K562 (cell line): ENCODE measurements around the gene NBEAL2. TPM values are rescaled to one million over a fixed set of nuclear protein-coding genes. Genes with fewer than 3 reads are reported as not detected.

Source experiments
- ATF7 ChIP-seq: fragments of 450-650 bp; IDR thresholded peaks from 2 replicates; pipeline ENCODE4 v1.7.1; 2014; ENCODE audit warnings: mild to moderate bottlenecking, moderate library complexity
- CAMTA2 ChIP-seq: fragments of 250-450 bp; sonication (Bioruptor Pico); conservative IDR thresholded peaks from 2 replicates; pipeline ENCODE4 v1.5.1; 2022
- CBFA2T2 ChIP-seq: fragments of 450-650 bp; conservative IDR thresholded peaks from 2 replicates; pipeline ENCODE4 v1.6.1; 2017; ENCODE audit warnings: mild to moderate bottlenecking
- CBX3 ChIP-seq, 2 experiments: IDR thresholded peaks; 1 replicate in 1 of 2; 2 replicates in 1 of 2; pipeline ENCODE4 v1.6.1; 2012; ENCODE audit warnings: inconsistent platforms in 2 of 2, low read length in 2 of 2, borderline replicate concordance in 1 of 2, control low read depth in 1 of 2
- CHCHD3 ChIP-seq: fragments of 250-450 bp; sonication (Bioruptor Pico); IDR thresholded peaks from 2 replicates; pipeline ENCODE4 v2.1.2; 2022; ENCODE audit warnings: mild to moderate bottlenecking
- DDX20 ChIP-seq: fragments of 450-650 bp; IDR thresholded peaks from 2 replicates; pipeline ENCODE4 v1.6.1; 2016; ENCODE audit warnings: missing genetic modification characterization, low read depth, mild to moderate bottlenecking, missing compliant biosample characterization, moderate library complexity
- EP300 ChIP-seq: IDR thresholded peaks from 2 replicates; pipeline ENCODE4 v1.6.1; 2012; ENCODE audit warnings: low read length, improper control_type of control experiment
- ESRRB ChIP-seq: fragments of 250-450 bp; sonication (Bioruptor Pico); IDR thresholded peaks from 2 replicates; pipeline ENCODE4 v1.5.0; 2020; ENCODE audit warnings: mild to moderate bottlenecking, moderate library complexity, borderline replicate concordance
- FOXK1 ChIP-seq: sonication (generic); formaldehyde crosslinking; IDR thresholded peaks from 2 replicates; pipeline ENCODE4 v1.8.0; 2022; ENCODE audit warnings: missing genetic modification reagents, mild to moderate bottlenecking, borderline replicate concordance
- HMBOX1 ChIP-seq: sonication (generic); IDR thresholded peaks from 2 replicates; pipeline ENCODE4 v1.6.1; 2016
- IFI16 ChIP-seq: fragments of 250-450 bp; sonication (Bioruptor Pico); IDR thresholded peaks from 2 replicates; pipeline ENCODE4 v2.1.2; 2022; ENCODE audit warnings: mild to moderate bottlenecking, inconsistent platforms
- IRF1 ChIP-seq: sonication (generic); formaldehyde crosslinking; IDR thresholded peaks from 2 replicates; pipeline ENCODE4 v1.8.0; 2022; ENCODE audit warnings: missing genetic modification reagents, mild to moderate bottlenecking, borderline replicate concordance
- MCM2 ChIP-seq: fragments of 450-650 bp; IDR thresholded peaks from 2 replicates; pipeline ENCODE4 v1.6.1; 2017; ENCODE audit warnings: low read depth, mild to moderate bottlenecking
- MEIS2 ChIP-seq: fragments of 450-650 bp; IDR thresholded peaks from 2 replicates; pipeline ENCODE4 v1.6.1; 2014; ENCODE audit warnings: mild to moderate bottlenecking; ENCODE audit not compliant: partially characterized antibody
- PHF20 ChIP-seq: fragments of 450-650 bp; IDR thresholded peaks from 2 replicates; pipeline ENCODE4 v1.6.1; 2018; ENCODE audit not compliant: partially characterized antibody
- RCOR1 ChIP-seq, 2 experiments: IDR thresholded peaks; 2 replicates each; pipeline ENCODE4 v1.6.1; 2012; ENCODE audit warnings: low read depth in 2 of 2, low read length in 2 of 2, borderline replicate concordance in 1 of 2, improper control_type of control experiment in 1 of 2
- SIN3B ChIP-seq: fragments of 450-650 bp; IDR thresholded peaks from 2 replicates; pipeline ENCODE4 v1.6.1; 2017; ENCODE audit warnings: low read depth, mild to moderate bottlenecking, moderate library complexity
- ZBTB17 ChIP-seq: fragments of 450-650 bp; formaldehyde crosslinking; IDR thresholded peaks from 2 replicates; pipeline ENCODE4 v1.4.0; 2020; ENCODE audit warnings: mild to moderate bottlenecking
- ZFP30 ChIP-seq: fragments of 250-450 bp; sonication (Bioruptor Pico); IDR thresholded peaks from 2 replicates; pipeline ENCODE4 v1.8.0; 2022; ENCODE audit warnings: moderate library complexity, mild to moderate bottlenecking, inconsistent platforms, borderline replicate concordance
- ZKSCAN3 ChIP-seq: fragments of 250-450 bp; sonication (Bioruptor Pico); IDR thresholded peaks from 2 replicates; pipeline ENCODE4 v1.4.0; 2020
- ZNF143 ChIP-seq: sonication (generic); formaldehyde crosslinking; IDR thresholded peaks from 2 replicates; pipeline ENCODE4 v1.9.0; 2022; ENCODE audit warnings: mild to moderate bottlenecking, missing genetic modification reagents
- ZNF184 ChIP-seq: sonication (generic); formaldehyde crosslinking; IDR thresholded peaks from 2 replicates; pipeline ENCODE4 v1.5.0; 2020; ENCODE audit warnings: missing genetic modification reagents
- ZNF212 ChIP-seq: fragments of 450-650 bp; formaldehyde crosslinking; IDR thresholded peaks from 2 replicates; pipeline ENCODE4 v1.4.0; 2020; ENCODE audit warnings: mild to moderate bottlenecking
- ZNF518B ChIP-seq: fragments of 250-450 bp; sonication (Bioruptor Pico); IDR thresholded peaks from 2 replicates; pipeline ENCODE4 v1.5.0; 2021; ENCODE audit warnings: mild to moderate bottlenecking, moderate library complexity
- ZNF780A ChIP-seq: fragments of 250-450 bp; sonication (Bioruptor Pico); IDR thresholded peaks from 2 replicates; pipeline ENCODE4 v1.5.0; 2021; ENCODE audit warnings: mild to moderate bottlenecking
- polyA plus RNA-seq, 8 experiments: library from polyadenylated mRNA; depleted of rRNA in 4 of 8; stranded (reverse) in 5 of 8; unstranded in 3 of 8; fragments of >200 nt; fragmentation: Nextera tagmentation in 2 of 8; fragmentation: Illumina TruSeq in 1 of 8; extraction: Ambion mirVana in 2 of 8; extraction: Trizol in 1 of 8; gene quantifications; 2 replicates each; pipeline versions ENCODE4 v1.2.1 to v1.2.3, GENCODE V29; 2011 to 2014; ENCODE audit warnings: inconsistent platforms in 1 of 8, missing spikeins in 1 of 8
- total RNA-seq, 7 experiments: library from RNA; depleted of rRNA in 6 of 7; stranded (reverse); fragments of >200 nt in 6 of 7; fragmentation: Illumina TruSeq in 2 of 7; extraction: Trizol in 2 of 7; gene quantifications; 2 replicates each; pipeline versions ENCODE4 v1.2.1 to v1.2.3, GENCODE V29; 2011 to 2021; ENCODE audit warnings: low replicate concordance in 1 of 7

The NBEAL2 gene
- total and polyA plus RNA-seq, 9 of the 15 experiments (the other 6 are each of a cell fraction or from before 2014, with no cell fraction given) = 0.06 to 114 (median 29.6) TPM

DNA sequence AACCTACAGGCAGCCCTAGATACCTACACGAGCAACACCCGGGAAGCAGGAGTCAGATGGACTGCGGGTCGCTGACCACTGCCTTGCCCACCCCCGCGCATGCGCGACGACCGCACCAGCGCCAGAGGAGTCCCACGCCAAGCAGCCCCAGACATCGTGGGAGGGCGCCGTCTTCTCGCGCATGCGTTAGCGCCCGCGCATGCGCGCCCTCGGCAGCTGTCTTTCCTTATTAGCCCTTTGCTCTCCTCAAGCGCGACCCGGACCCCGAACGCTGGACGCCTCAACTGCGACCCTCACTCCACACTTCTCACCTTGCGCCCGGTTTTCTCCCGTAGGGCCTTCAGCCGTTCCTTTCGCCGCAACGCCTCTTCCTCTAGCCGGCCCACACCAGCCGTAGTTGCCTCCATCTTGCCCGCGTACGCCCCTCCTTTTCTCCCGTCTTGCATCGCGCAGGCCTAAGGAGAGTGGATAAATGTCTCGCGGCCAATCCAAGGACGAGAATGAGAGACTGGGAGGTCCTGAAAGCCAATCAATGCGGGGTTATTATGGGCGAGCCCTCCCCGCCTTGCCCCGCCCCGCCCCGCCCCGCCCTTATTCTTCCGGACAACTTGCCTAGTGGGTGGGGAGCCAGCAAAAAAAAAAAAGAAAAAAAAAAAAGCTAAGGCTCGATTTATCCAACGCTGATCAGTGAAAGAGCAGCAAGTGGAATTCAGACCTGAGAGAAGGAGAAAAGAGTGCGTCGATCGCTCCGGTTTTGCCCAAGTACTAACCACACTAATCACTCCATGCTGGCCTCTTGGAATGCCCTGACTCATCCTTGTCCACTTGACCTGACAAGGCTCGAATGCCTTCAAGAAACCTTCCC lies 2.9 kb upstream of the NBEAL2 start, which contains the start of gene CCDC12 (continued):
- TF ChIP-seq CHCHD3 (CRISPR knock-in tag) = no peak
- TF ChIP-seq HMBOX1 = peak; percentile 85
- peak; percentile 99 for TF ChIP-seq ZBTB17 (CRISPR knock-in tag)
- no peak for TF ChIP-seq SIN3B
- no peak for TF ChIP-seq ESRRB (CRISPR knock-in tag)
- no peak for TF ChIP-seq IFI16
- no peak for TF ChIP-seq ZNF780A
- no peak for TF ChIP-seq CBX3 (IDR thresholded peaks at IDR 0.05; ENCODE audit: borderline replicate concordance in 1 of 2, low read length in 2 of 2)
- peak in 1 of 2 experiments; percentile 82; a peak in 3 of 4 replicates for TF ChIP-seq RCOR1 (IDR thresholded peaks at IDR 0.05; ENCODE audit: borderline replicate concordance in 1 of 2, low read depth in 2 of 2, low read length in 2 of 2)
- TF ChIP-seq CBFA2T2 = no peak
- no peak for TF ChIP-seq ZFP30 (CRISPR knock-in tag)
- TF ChIP-seq ZNF143 (CRISPR knock-in tag) = peak; percentile 76
- peak; percentile 92 for TF ChIP-seq PHF20
- TF ChIP-seq DDX20 = no peak
- no peak for TF ChIP-seq ZKSCAN3 (CRISPR knock-in tag)
- no peak for TF ChIP-seq ZNF184 (CRISPR knock-in tag)
- TF ChIP-seq IRF1 (CRISPR knock-in tag) = no peak
- TF ChIP-seq ATF7 = peak; percentile 71
- peak; percentile 73 for TF ChIP-seq EP300
- TF ChIP-seq ZNF212 (CRISPR knock-in tag) = peak; percentile 74; the same call in 1 of the 2 replicates
- peak; percentile 70; the same call in 1 of the 2 replicates for TF ChIP-seq FOXK1
- TF ChIP-seq MEIS2 = peak; percentile 100
- TF ChIP-seq CAMTA2 (CRISPR knock-in tag) = 0 out of 2 replicates have a peak, but pooled peaks have one; percentile 54
- no peak for TF ChIP-seq ZNF518B
- no peak for TF ChIP-seq MCM2
